OCI-LY3 (cell line): ENCODE data around the gene COTL1.

ENCODE experiments used
- CTCF ChIP-seq: fragments of 200-600, 300-600 bp; sonication (generic); IDR thresholded peaks from 2 replicates; pipeline ENCODE4 v1.5.1; 2014; ENCODE audit warnings: antibody characterized with exemption, low read length, low read depth
- EZH2phosphoT487 ChIP-seq: fragments of 200-600 bp; shearing (Covaris generic); IDR thresholded peaks from 2 replicates; pipeline ENCODE4 v1.6.1; 2018; ENCODE audit warnings: antibody characterized with exemption, mixed run types, low read depth

- TF ChIP-seq CTCF (no peak), EZH2phosphoT487 (no peak)
Measured at GRCh38 chr16:84641643-84642358, 23.9 kb upstream of the COTL1 start.
